Femur (tissue), 1 donor: ENCODE results near the gene KCNQ1.

ENCODE experiments used
- DNase-seq: peaks from one replicate; pipeline ENCODE4 v3.0.0-alpha.2; 2017

KCNQ1 gene

DNA sequence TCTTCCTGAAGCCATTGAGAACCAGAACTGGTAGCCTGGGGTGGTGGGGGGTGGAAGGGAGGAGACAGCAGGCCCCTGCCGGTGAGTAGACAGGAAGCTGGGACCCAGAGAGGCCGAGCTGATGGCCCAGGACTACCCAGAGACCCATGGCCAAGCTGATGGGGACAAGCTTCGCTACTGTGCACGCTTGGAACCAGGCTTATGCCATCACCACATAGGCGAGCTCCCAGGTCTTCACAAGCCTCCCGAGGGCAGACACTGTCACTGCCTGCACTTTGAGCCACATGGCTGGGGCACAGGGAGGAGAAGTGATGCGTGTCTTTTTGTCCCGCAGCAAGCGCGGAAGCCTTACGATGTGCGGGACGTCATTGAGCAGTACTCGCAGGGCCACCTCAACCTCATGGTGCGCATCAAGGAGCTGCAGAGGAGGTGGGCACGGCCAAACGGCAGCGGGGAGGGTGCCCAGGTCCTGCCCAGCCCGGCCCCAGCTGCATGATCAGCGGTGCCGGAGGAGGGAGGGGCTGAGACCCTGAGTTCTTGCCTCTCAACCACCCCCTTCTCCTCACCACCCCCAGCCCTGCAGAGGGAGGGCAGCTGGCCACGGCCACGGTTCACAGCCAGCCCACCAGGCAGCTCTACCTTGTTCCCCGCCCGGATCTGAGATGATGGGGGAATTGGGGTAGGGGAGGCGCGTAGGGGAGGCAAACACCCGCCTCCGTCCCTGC lies 331.0 kb downstream of the KCNQ1 start:
- no peak for DNase-seq

DNA sequence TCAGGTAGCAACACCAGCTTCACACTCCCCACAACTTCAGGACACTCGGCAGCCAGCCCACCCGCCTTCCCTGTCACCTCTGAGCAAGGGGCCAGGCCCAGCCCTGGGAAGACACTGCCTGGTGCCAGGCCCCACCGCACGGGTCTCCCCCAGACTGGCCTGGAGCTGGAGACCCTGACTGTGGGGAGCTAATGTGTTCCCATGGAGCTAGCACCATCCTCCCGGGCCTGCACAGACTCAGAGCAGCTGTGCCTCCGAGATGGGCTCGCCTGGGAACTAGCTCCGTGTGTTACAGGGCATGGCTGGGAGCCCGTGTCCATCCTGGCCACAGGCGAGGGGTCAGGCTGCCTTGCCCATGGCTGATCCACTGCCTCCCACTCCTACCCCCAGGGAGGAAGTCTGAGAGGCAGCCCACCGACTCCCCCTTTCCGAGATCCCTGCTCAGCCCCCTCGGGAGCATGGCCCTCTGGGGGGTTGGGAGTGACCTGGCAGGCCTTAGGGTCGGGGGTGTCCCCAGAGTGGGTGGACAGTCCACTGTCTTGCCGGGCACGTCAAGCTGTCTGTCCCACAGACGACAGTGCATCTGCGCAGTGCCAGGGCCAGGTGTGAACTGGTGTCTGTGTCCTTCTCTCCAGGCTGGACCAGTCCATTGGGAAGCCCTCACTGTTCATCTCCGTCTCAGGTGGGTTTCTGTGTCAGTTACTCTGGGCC lies 331.7 kb downstream of the KCNQ1 start:
- DNase-seq, result no peak

DNA sequence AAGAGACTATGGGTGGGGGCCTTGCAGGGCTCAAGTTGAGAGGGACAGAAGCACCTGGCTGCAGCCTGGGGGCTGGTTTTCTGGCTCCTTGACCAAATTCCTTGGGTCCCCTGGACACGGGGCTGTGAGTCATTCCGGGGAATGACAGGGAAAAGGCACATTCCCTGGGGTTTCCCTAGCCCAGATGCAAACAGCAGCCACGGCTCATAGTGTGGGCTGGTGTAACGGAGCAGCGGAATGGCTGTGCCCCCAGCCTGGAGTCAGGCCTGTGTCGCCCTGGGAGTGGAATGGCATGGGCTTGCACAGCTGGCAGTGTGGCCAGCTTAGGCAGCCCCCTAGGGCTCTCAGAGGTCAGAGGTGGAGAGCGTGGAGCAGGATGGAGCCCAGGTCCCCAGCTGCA lies 332.6 kb downstream of the KCNQ1 start:
- no peak for DNase-seq

DNA sequence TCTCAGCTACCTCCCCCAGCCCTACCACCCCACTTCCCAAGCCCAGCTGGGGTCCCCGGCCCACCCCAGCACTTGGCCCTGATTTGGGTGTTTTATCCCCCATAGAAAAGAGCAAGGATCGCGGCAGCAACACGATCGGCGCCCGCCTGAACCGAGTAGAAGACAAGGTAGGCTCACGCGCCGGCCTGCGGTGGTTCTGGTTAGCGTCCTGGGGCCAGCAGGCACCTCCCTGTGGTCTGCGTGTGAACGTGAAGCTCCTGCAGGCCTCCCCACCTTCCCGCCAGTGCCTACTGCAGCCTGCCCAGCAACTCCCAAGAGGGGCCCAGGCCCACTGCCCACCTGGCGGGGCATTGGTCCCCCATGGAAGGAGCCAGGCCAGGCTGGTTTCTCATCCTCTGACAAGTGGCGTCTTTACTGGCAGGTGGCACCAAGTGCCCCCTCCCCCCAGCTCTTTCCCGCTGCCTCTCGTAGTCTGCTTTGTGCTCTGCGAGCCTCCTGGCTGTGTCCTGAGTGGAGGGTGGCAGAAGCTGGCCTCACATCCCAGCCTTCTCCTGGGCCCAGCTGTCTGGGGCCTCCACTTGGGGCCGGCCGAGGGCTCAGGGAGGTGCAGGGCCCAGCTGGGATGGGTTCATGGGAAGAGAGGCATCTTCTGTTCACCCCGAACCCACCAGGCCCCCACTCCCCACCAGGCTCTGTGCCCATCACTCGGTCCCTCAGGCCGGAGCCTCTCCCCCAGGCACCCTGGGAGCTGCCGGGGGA lies 333.2 kb downstream of the KCNQ1 start:
- peak; percentile 40 for DNase-seq

DNA sequence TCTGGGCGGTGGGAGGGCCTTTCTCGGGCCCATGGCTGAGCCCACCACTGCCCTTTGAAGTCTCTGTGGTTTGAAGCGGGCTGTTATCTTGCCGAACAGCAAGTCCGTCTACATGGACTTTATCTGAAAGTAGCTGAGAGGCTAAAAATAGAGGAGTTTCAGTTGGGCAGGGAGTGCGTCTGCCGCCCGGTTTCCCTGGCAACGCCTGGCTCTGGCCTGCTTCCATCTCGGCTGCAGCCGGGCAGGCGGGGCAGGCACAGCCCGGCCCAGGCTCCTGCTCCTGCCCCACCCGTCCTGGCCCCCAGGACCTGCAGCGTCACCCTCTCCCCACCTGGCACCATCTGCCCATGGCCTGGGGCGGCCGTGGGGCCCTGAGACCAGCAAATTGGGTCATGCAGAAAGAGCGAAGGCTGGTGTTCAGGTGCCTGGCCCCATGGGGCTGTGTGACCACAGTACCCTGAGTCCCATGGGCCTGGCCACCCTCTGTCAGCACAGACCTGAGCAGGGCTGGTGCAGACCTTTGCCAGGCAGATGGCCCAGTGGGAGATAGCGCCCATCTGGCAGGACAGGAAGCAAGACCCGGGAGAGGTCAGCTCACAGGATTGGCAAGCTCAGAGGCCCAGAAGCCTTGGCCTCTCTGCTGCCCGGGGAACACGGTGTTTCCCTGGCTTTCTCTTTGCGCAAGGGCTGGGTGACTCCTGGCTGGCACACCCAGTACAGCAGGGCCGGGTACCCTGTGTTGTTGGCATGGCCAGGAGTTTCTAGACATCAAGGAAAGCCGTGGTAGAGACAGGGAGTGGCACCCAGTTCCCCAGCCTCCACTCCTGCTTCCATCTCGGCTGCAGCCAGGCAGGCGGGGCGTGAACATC lies 334.1 kb downstream of the KCNQ1 start:
- peak; percentile 91 for DNase-seq

DNA sequence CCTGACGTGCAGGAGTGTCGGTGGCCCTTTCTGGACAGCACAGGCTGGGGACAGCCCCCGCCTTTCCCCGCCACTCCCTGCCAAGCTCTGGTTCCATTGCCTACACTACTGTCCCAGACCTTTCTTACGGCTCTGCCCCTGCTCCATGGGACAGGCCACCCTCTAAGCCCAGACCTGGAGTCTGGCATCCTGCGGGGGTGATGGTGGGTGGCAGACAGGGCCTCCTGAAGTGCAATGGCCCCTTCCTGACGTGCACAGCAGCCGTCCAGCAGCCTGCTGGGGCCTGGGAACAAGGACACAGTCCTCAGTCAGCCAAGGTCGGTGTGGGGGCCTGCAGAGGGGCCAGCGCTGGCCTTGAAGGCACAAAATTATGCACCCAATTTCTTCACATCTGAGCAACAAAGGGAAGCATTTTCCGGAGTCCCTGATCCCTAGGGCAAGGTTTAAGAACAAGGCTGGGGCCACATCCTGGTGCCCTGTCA lies 334.7 kb downstream of the KCNQ1 start:
- DNase-seq, result no peak

DNA sequence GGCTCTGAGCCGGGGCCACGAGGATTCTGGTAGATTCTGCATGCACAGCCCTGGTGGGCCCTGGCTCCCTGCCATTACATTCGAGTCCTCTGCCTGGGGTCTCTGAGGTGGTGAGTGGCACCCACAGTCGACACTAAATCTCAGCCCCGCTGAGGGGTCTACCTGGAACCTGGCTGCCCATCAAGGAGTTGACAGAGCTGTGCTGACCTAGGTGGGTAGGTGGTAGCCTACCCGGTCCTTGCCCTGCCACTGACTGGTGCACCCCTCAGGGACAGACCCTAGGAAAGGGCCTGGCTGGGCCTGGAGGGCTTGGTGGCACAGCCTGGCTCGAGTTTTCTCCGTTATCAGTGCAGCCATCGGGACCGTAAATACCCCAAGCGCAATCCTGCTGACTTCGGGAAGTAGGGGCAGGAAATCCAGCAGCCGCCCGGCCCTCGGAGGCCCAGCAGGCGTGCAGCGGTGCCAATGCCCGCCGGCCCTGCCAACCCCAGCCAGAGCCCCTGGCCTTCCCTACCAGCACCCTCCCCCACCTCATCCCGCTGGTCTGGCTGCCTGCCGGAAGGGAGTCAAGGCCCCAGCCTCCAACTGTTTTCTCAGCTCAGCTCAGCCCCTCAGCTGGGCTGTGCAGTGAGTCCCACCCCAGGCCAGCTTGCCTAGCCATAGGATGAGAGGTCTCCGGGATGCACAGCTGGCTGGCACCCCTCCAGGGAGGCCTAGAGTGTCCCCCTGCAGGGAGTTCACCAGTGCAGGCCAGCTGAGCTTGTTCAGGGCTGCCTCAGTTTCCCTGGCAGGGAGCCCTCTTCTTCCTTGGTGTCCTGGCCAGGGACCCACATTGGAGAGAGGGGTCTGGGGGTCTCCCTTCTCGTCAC lies 335.4 kb downstream of the KCNQ1 start:
- DNase-seq, result peak; percentile 77

DNA sequence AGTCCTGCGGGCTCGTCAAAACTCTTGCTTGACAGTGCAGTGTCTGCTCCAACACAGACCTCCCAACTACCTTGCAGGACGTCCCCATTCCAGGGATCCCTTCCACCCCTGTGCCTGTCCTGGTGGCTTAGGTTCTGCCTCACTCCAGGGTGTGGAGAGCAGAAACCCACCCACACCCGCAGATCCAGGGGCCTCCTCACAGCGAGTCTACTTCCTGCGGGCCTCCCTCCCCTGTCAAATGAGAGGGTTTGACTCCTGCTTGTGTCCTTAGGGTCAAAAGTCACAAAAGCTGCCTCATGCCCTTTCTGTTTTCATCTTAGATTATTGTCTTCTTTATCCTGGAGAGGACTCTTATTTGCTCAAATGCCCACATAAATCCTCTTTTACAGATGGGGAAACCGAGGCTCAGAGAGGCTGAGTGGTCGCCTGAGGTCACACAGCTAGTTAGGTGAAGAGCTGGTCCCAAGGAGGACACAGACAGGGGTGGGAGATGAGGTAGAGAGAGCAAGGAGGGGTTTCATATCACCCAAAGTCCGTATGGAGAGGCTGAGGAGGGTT lies 336.1 kb downstream of the KCNQ1 start:
- no peak for DNase-seq

DNA sequence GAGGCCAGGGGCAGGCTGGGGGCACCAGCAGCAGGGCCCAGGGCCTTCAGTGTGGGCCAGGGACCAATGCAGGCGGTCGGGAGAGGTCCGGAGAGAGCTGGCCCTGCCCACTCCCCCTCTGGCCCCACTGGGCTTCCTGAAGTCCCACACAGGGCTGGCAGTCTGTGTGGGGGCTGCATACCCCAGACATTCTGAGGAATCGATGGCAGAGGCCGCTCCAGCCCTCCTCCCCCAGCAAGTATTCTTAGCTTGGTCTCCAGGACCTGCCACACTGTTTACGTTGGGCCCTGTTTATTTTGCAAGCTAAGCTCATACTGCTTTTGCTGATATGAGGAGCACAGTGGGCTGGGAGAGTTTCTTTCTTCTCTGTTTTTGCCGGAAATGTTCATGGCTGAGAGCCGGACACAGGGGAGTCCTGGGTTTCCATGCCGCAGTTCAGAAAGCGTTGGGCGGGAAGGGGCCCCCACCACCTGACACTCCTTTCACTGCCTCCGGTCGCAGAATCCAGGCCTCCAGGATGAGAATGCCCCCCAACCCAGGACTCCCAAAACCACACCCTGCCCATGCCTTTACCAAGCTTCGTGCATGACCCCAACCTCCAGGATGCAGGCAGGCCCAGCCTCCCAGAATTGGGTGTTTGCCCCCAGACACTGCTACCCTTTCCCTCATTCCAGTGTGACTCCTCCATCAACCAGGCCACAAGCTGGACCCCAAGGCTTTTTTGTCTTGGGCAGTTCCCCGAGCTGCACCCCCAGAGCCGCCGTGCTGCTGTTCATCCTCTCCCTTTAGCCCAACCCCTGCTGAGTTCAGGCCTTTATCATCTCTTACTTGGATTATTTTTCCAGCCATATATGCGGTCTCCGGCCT lies 336.8 kb downstream of the KCNQ1 start:
- peak; percentile 20 for DNase-seq

DNA sequence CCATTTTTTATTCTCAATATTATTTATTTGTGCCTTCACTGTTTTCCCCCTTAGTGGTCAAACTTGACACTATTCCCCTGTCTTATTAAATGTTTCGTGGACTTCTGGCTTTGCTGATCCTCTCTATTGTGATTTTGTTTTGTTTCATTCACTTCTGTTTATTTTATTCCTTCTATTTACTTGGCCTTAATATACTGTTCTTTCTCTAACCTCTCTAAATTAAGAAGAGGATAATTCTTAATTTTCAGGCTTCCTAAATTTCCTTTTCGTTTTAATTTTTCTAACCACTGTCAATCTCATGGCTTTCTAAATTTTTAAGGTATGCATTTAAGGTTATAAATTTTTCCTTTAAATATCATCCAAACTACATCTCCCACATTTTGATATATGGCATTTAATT lies 338.0 kb downstream of the KCNQ1 start:
- DNase-seq, result no peak

DNA sequence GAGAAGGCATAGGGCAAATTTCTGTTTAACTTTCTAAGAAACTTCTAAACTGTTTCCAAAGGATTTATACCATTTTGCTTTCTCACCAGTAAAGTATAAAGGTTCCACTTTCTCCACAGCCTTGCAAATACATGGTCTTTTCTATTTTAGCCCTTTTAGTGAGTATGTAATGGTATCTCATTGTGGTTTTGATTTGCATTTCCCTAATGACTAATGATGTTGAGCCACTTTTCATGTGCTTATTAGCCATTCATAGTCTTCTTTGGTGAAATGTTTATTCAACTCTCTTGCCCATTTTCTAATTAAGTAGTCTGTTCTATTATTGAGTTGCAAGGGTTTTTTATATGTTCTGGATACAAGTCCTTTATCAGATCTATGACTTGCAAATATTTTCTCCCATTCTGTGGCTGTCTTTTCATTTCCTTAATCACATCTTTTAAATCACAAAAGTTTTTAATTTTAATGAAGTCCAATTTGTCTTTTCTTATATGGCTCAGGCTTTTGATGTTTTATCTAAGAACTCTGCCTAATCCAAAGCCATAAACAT lies 338.8 kb downstream of the KCNQ1 start:
- DNase-seq, result no peak

DNA sequence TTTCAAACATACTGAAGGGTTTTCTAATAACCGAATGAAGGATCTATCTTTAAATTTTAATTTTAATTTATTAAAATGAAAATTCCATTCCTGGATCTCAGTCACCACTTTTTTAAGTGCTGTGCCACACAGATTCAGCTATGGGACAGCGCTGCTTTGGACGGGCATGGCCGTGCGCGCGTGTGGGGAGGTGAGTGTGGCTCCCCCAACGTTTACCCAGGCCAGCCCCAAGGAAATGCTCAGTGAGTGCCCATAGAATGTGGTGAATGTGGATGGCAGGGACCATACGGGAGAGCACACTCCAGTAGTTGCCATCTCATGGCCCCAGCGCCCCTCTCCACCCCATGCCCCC lies 343.0 kb downstream of the KCNQ1 start:
- DNase-seq, result no peak

DNA sequence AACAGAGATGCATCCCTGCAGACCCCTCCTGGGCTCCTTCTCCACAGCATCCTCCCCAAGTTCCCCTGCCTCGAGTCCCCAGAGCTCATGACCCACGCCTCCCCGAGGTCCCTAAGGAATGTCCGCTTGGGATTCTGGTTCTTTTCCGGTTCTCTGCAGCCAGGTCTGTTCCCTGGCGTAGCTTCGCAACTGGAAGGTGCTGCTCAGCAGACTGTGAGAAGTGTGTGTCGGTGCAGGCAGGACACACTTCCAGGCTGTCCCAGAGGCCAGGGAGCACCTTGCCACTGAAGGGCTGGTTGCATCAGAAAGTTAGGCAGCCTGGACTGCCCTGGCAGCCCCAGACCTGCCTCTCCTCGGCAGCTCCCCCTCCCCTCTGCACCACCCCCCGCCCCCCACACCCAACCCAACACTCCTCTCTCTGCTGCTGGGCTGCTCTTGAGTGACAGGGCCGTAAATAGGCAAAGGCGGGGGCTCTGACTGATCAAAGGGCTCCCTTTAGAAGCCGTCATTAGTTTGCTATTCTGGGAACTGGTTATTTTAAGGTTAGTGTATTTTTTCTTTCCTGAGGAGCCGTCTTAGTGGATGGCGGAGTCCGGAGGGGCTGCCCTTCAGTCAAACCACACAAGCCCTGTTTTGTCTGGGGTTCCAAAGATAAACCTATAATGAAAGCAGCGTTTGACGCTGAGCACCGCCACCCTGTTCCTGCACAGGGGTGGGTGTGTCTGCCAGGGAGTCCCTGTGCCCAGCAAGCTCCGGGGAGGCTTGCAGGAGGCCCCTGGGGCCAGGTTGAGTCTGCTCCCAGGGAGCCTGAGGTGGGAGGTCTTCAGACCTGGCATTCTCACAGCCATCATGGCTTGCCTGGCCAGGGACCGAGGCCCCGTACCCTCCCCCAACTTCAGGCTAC lies 343.6 kb downstream of the KCNQ1 start:
- peak; percentile 57 for DNase-seq

DNA sequence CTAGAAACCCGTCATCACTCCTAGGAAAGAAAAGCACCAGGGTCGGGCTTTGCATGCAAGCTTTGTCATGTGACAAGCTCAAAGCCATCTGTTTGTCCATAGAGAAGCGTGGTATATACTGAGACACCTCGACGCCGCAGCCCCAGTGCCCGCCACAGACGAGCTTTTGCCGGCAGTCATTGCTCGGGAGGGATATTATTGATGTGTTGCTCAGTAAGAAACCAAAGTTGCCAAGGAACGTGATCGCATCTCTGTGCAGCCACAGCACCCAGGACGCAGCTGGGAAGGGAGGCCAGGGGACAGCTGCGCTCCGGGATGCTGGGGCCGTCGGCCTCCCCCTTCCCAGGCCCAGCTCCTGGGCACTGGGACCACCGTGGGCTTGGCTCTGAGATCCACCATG lies 344.5 kb downstream of the KCNQ1 start:
- DNase-seq, result no peak

DNA sequence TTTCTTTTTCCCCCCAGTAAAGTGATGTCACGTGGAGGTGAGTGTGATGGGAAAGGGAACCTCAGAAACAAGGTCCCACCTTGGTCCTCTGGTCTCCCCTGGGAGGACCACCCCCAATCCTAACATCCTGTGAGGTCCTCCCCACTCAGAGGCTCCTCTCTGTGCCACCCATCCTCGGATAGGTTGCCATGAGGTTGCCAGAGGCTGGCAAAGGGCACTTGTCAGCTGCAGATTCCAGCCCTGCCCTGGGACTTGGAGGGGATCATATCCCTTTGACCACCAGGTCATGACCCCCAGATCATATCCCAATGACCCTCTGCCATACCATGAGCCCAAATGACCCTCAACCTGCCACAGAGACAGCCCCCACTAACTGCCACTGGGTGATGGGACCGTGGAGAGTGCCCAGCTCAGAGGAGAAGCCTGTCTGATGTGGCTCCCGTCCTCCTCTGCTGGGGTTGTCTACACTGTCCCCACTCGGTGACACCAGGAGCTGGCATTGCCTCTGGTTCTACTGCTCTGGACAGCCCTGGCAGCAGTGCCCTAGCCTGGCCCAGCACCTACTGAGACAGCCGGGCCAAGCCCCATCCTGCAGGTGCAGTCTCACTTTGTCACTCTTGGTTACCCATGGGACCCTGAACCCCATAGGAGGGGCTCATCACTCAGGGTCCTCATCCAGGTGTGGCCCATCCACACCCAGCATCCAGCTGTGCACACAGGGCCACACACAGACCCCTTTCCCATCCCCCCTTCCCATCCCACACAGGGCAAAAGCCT lies 345.2 kb downstream of the KCNQ1 start:
- DNase-seq, result no peak

DNA sequence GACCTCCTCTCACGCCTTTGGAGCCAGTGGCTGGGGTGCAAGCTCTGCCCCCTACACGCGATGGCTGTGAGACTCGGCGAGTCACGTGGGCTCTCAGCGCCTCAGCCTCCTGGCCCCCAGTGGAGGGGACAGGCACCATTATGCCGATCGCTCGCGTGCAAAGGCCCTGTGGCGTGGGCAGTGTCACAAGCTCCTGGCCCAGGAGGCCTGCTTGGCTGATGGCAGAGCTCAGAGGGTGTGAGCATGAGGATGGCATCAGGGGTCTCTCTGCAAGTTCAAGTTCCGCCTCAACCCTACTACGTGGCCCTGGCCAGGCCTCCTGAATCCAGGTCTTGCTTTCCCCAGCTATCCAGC lies 345.7 kb downstream of the KCNQ1 start:
- DNase-seq, result no peak

DNA sequence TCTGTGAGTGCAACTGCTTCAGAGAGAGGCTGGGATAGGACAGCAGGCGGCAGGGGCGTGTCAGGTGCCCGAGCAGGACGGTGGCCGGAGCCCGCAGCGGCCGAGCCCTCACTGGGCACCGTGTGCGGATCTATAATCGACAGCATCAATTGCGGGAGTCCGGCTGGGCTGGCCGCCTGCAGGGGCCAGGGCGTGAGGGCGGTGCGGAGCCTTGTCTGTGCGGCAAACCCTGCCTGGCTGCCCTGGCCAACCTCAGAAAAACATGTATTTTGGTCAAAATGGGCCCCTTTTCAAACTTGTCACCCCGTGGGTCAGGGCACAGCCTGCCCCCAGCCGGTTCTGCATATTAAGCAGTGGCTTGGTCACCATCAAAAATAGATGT lies 346.3 kb downstream of the KCNQ1 start:
- peak; percentile 44 for DNase-seq
